ENCODE data around the gene KMT2D.

The KMT2D gene

GRCh38 chr12:49015196-49015595 is 45.4 kb downstream of the KMT2D start:
- TF ChIP-seq CTCF (IDR thresholded peaks at IDR 0.05; ENCODE audit: low read depth, low read length, missing control alignments) = no peak
- in situ Hi-C loops (cut with HindIII; ENCODE audit: low sequenced_read_pairs) = no loop called here
- H3K4me3 ChIP-seq (ENCODE audit: low read depth, low read length) = no peak overlapping the region
- DNase-seq (ENCODE audit: low read depth) = no peak

GRCh38 chr12:49014547-49014946 is 46.0 kb downstream of the KMT2D start:
- in situ Hi-C loops (cut with HindIII; ENCODE audit: low sequenced_read_pairs) = no loop called here
- peak; percentile 50 for TF ChIP-seq CTCF (IDR thresholded peaks at IDR 0.05; ENCODE audit: low read depth, low read length, missing control alignments)
- H3K4me3 ChIP-seq (ENCODE audit: low read depth, low read length) = no peak overlapping the region
- DNase-seq (ENCODE audit: low read depth) = no peak

- no peak for DNase-seq (ENCODE audit: low read depth)
- H3K4me3 ChIP-seq (ENCODE audit: low read depth, low read length) = no peak overlapping the region
- in situ Hi-C loops (cut with HindIII; ENCODE audit: low sequenced_read_pairs) = no loop called here
- TF ChIP-seq CTCF (IDR thresholded peaks at IDR 0.05; ENCODE audit: low read depth, low read length, missing control alignments) = no peak
These were observed 47.2 kb downstream of the KMT2D start for GRCh38 chr12:49013428-49013827.

GRCh38 chr12:49012739-49013138 is 47.9 kb downstream of the KMT2D start:
- DNase-seq (ENCODE audit: low read depth) = no peak
- in situ Hi-C loops (cut with HindIII; ENCODE audit: low sequenced_read_pairs) = no loop called here
- no peak overlapping the region for H3K4me3 ChIP-seq (ENCODE audit: low read depth, low read length)
- TF ChIP-seq CTCF (IDR thresholded peaks at IDR 0.05; ENCODE audit: low read depth, low read length, missing control alignments) = no peak

All from astrocyte of the cerebellum (primary cell).